Mucosa of rectum (tissue), 2 donors: Measurements from ENCODE around the gene DLL3.

Experiments
- H3K27ac ChIP-seq, 2 donors: one replicate each; pipeline ENCODE4 v1.7.0; 2013; ENCODE audit warnings: inconsistent platforms in 2 of 2, low read depth in 2 of 2, low read length in 2 of 2
- H3K27me3 ChIP-seq, 2 donors: one replicate each; pipeline ENCODE4 v1.7.0; 2013; ENCODE audit warnings: low read length in 2 of 2; ENCODE audit not compliant: control insufficient read depth in 2 of 2, insufficient read depth in 2 of 2
- H3K36me3 ChIP-seq, 2 donors: one replicate each; pipeline ENCODE4 v1.7.0; 2013; ENCODE audit warnings: low read length in 2 of 2; ENCODE audit not compliant: control insufficient read depth in 2 of 2, insufficient read depth in 2 of 2
- H3K4me1 ChIP-seq, 2 donors: one replicate each; pipeline ENCODE4 v1.7.0; 2013; ENCODE audit warnings: low read length in 2 of 2, mild to moderate bottlenecking in 1 of 2; ENCODE audit not compliant: control insufficient read depth in 2 of 2, insufficient read depth in 2 of 2
- H3K4me3 ChIP-seq, 2 donors: one replicate each; pipeline ENCODE4 v1.7.0; 2013; ENCODE audit warnings: low read length in 2 of 2
- H3K9ac ChIP-seq, 2 donors: one replicate each; pipeline ENCODE4 v1.7.0; 2013; ENCODE audit warnings: low read length in 2 of 2, low read depth in 1 of 2, mild to moderate bottlenecking in 1 of 2
- H3K9me3 ChIP-seq, 2 donors: one replicate each; pipeline ENCODE4 v1.7.0; 2013; ENCODE audit warnings: low read length in 2 of 2; ENCODE audit not compliant: control insufficient read depth in 2 of 2
- donor health status: healthy.
- donor health status: Normal muscosa, but diverticular disease.

Gene DLL3

GRCh38 chr19:39531834-39532232, 33.1 kb downstream of the DLL3 start:
- H3K4me3 ChIP-seq: peak overlapping the region; percentile 71 to 72
- H3K27me3 ChIP-seq: no peaks in the 10 kb centered on the region
- H3K4me1 ChIP-seq: peaks cover 2 to 5% of the 10 kb centered on the region in 2 donors
- peak overlapping the region; percentile 27 to 62 for H3K9ac ChIP-seq
- H3K36me3 ChIP-seq: no peaks in the 10 kb centered on the region
- no peaks in the 10 kb centered on the region for H3K9me3 ChIP-seq
- peak overlapping the region in 1 of 2 donors; percentile 72 for H3K27ac ChIP-seq

GRCh38 chr19:39532233-39533002, 33.7 kb downstream of the DLL3 start, which contains the start of gene EID2B:
Gene EID2B (minus strand): TSS chr19:39532852. CDS start chr19:39532802, 50 bp downstream.
- Histone ChIP-seq H3K36me3 (no peaks in the 10 kb centered on the region), H3K4me3 (peak within 1 kb of the TSS; percentile 71 to 72), H3K9me3 (no peaks in the 10 kb centered on the region), H3K27me3 (no peaks in the 10 kb centered on the region), H3K9ac (peak within 1 kb of the TSS; percentile 27 to 62), H3K27ac (peak within 1 kb of the TSS; percentile 40 to 72), H3K4me1 (peaks cover 2 to 5% of the 10 kb centered on the region in 2 donors)

GRCh38 chr19:39533003-39533512, 34.3 kb downstream of the DLL3 start:
- H3K4me3 ChIP-seq: peak overlapping the region in 1 of 2 donors; percentile 72
- no peaks in the 10 kb centered on the region for H3K36me3 ChIP-seq
- no peaks in the 10 kb centered on the region for H3K9me3 ChIP-seq
- H3K27ac ChIP-seq: no peak overlapping the region
- no peaks in the 10 kb centered on the region for H3K27me3 ChIP-seq
- no peak overlapping the region for H3K9ac ChIP-seq
- peaks cover 2 to 5% of the 10 kb centered on the region in 2 donors for H3K4me1 ChIP-seq

- Histone ChIP-seq H3K9ac (no peak overlapping the region), H3K27me3 (no peaks in the 10 kb centered on the region), H3K27ac (no peak overlapping the region), H3K4me3 (no peak overlapping the region), H3K36me3 (no peaks in the 10 kb centered on the region), H3K4me1 (peaks cover 2 to 5% of the 10 kb centered on the region in 2 donors), H3K9me3 (no peaks in the 10 kb centered on the region)
Observed at GRCh38 chr19:39533791-39534190, 35.0 kb downstream of the DLL3 start.

GRCh38 chr19:39539165-39539517, 40.4 kb downstream of the DLL3 start:
- Histone ChIP-seq H3K27me3 (peaks cover 0 to 3% of the 10 kb centered on the region in 2 donors), H3K9ac (peak overlapping the region; percentile 58 to 82), H3K4me3 (peak overlapping the region; percentile 79 to 85), H3K27ac (peak overlapping the region; percentile 16 to 93), H3K9me3 (no peaks in the 10 kb centered on the region), H3K36me3 (no peaks in the 10 kb centered on the region), H3K4me1 (peaks cover 6% of the 10 kb centered on the region in 2 donors)

- Histone ChIP-seq H3K9me3 (no peaks in the 10 kb centered on the region), H3K9ac (peak within 1 kb of the TSS; percentile 74 to 82), H3K27me3 (peaks cover 0 to 3% of the 10 kb centered on the region in 2 donors), H3K4me3 (peak within 1 kb of the TSS; percentile 81 to 85), H3K27ac (peak within 1 kb of the TSS; percentile 84 to 93), H3K4me1 (peaks cover 6% of the 10 kb centered on the region in 2 donors), H3K36me3 (no peaks in the 10 kb centered on the region)
Observed at GRCh38 chr19:39539518-39540332, 41.0 kb downstream of the DLL3 start, which contains the start of gene EID2. Gene EID2 (minus strand): TSS chr19:39540161. CDS start chr19:39540079, 82 bp downstream.

- peaks cover 6% of the 10 kb centered on the region in 2 donors for H3K4me1 ChIP-seq
- no peaks in the 10 kb centered on the region for H3K9me3 ChIP-seq
- H3K36me3 ChIP-seq: no peaks in the 10 kb centered on the region
- H3K4me3 ChIP-seq: peak overlapping the region; percentile 81 to 85
- H3K27ac ChIP-seq: no peak overlapping the region
- H3K9ac ChIP-seq: peak overlapping the region in 1 of 2 donors; percentile 82
- peaks cover 0 to 3% of the 10 kb centered on the region in 2 donors for H3K27me3 ChIP-seq
Observed at GRCh38 chr19:39540333-39540673, 41.6 kb downstream of the DLL3 start.

GRCh38 chr19:39542206-39542605, 43.5 kb downstream of the DLL3 start:
- Histone ChIP-seq H3K36me3 (no peaks in the 10 kb centered on the region), H3K9ac (no peak overlapping the region), H3K27me3 (peaks cover 0 to 8% of the 10 kb centered on the region in 2 donors), H3K4me1 (peaks cover 6% of the 10 kb centered on the region in 2 donors), H3K4me3 (no peak overlapping the region), H3K27ac (no peak overlapping the region), H3K9me3 (no peaks in the 10 kb centered on the region)

GRCh38 chr19:39543477-39543857, 44.7 kb downstream of the DLL3 start:
- Histone ChIP-seq H3K4me1 (peaks cover 6% of the 10 kb centered on the region in 2 donors), H3K9me3 (no peaks in the 10 kb centered on the region), H3K27me3 (peaks cover 0 to 8% of the 10 kb centered on the region in 2 donors), H3K4me3 (no peak overlapping the region), H3K36me3 (no peaks in the 10 kb centered on the region), H3K9ac (no peak overlapping the region), H3K27ac (no peak overlapping the region)
